ENCODE results near the gene STAM2. TPM values are rescaled to one million over a fixed set of nuclear protein-coding genes. Genes with fewer than 3 reads are reported as not detected.
"Not testable (repeated sequence)": the region's sequence is repeated elsewhere in the genome, so short reads cannot be mapped to it uniquely, and the experiment has no call there.

STAM2 gene
- total RNA-seq, 2 donors from 2014 or later: 41.1 to 54.6 TPM

GRCh38 chr2:152175012-152175367, 573 bp downstream of the STAM2 start:
- peak; percentile 6 for ATAC-seq (ENCODE audit: insufficient number of reproducible peaks, low FRiP score, low read depth)

GRCh38 chr2:152174574-152174973, 989 bp downstream of the STAM2 start:
- H3K27ac ChIP-seq: peak overlapping the region; percentile 95
- DNase-seq (ENCODE audit: low spot score): no peak
- TF ChIP-seq CTCF (IDR thresholded peaks at IDR 0.05): no peak
- no peak for ATAC-seq (ENCODE audit: insufficient number of reproducible peaks, low FRiP score, low read depth)
- H3K4me3 ChIP-seq: peak overlapping the region; percentile 80
- H3K4me1 ChIP-seq (ENCODE audit: control insufficient read depth in 1 of 2, low read depth in 2 of 2): peaks cover 34 to 43% of the 10 kb centered on the region in 2 donors
- no peaks in the 10 kb centered on the region for H3K27me3 ChIP-seq (replicated peaks; ENCODE audit: insufficient read depth)
- no peaks in the 10 kb centered on the region for H3K9me3 ChIP-seq
- no peaks in the 10 kb centered on the region for H3K36me3 ChIP-seq

More at GRCh38 chr2:152175012-152175367, 573 bp downstream of the STAM2 start:
- Histone ChIP-seq H3K36me3 (no peaks in the 10 kb centered on the region), H3K27me3 (replicated peaks; ENCODE audit: insufficient read depth) (no peaks in the 10 kb centered on the region), H3K4me3 (peak overlapping the region; percentile 80), H3K4me1 (ENCODE audit: control insufficient read depth in 1 of 2, low read depth in 2 of 2) (peaks cover 34 to 39% of the 10 kb centered on the region in 2 donors), H3K27ac (peak overlapping the region; percentile 95), H3K9me3 (no peaks in the 10 kb centered on the region)
- TF ChIP-seq CTCF (IDR thresholded peaks at IDR 0.05): no peak
- DNase-seq (ENCODE audit: low spot score): no peak

GRCh38 chr2:152173831-152174230, 1.7 kb downstream of the STAM2 start:
- Histone ChIP-seq H3K4me3 (peak overlapping the region; percentile 80), H3K9me3 (no peaks in the 10 kb centered on the region), H3K4me1 (ENCODE audit: control insufficient read depth in 1 of 2, low read depth in 2 of 2) (peaks cover 38 to 51% of the 10 kb centered on the region in 2 donors), H3K27me3 (replicated peaks; ENCODE audit: insufficient read depth) (no peaks in the 10 kb centered on the region), H3K36me3 (no peaks in the 10 kb centered on the region), H3K27ac (no peak overlapping the region)
- no peak for DNase-seq (ENCODE audit: low spot score)
- no peak for ATAC-seq (ENCODE audit: insufficient number of reproducible peaks, low FRiP score, low read depth)
- TF ChIP-seq CTCF (IDR thresholded peaks at IDR 0.05): no peak

GRCh38 chr2:152172201-152172785, 3.3 kb downstream of the STAM2 start:
- ATAC-seq (ENCODE audit: insufficient number of reproducible peaks, low FRiP score, low read depth); H3K27me3 ChIP-seq (replicated peaks; ENCODE audit: insufficient read depth); DNase-seq (ENCODE audit: low spot score); H3K36me3 ChIP-seq; H3K9me3 ChIP-seq; H3K4me3 ChIP-seq: not testable (repeated sequence)
- Histone ChIP-seq H3K27ac (peak overlapping the region; percentile 50 to 56), H3K4me1 (ENCODE audit: control insufficient read depth in 1 of 2, low read depth in 2 of 2) (peaks cover 48 to 56% of the 10 kb centered on the region in 2 donors)

- DNase-seq (ENCODE audit: low spot score) (no peak), ATAC-seq (ENCODE audit: insufficient number of reproducible peaks, low FRiP score, low read depth) (no peak)
- H3K4me3 ChIP-seq: peak overlapping the region; percentile 40
- H3K36me3 ChIP-seq: no peaks in the 10 kb centered on the region
- no peaks in the 10 kb centered on the region for H3K27me3 ChIP-seq (replicated peaks; ENCODE audit: insufficient read depth)
- TF ChIP-seq CTCF (IDR thresholded peaks at IDR 0.05): no peak
- no peaks in the 10 kb centered on the region for H3K9me3 ChIP-seq
- H3K27ac ChIP-seq: peak overlapping the region; percentile 50 to 56
- peaks cover 51 to 61% of the 10 kb centered on the region in 2 donors for H3K4me1 ChIP-seq (ENCODE audit: control insufficient read depth in 1 of 2, low read depth in 2 of 2)
Measured at GRCh38 chr2:152171718-152172117, 3.8 kb downstream of the STAM2 start.

- not testable (repeated sequence) for H3K36me3 ChIP-seq; H3K4me3 ChIP-seq; ATAC-seq (ENCODE audit: insufficient number of reproducible peaks, low FRiP score, low read depth); H3K9me3 ChIP-seq; H3K27me3 ChIP-seq (replicated peaks; ENCODE audit: insufficient read depth); DNase-seq (ENCODE audit: low spot score)
- peaks cover 60 to 74% of the 10 kb centered on the region in 2 donors for H3K4me1 ChIP-seq (ENCODE audit: control insufficient read depth in 1 of 2, low read depth in 2 of 2)
- peak overlapping the region in 1 of 2 donors; percentile 22 for H3K27ac ChIP-seq
Measured at GRCh38 chr2:152169158-152169557, 6.4 kb downstream of the STAM2 start.

- Histone ChIP-seq H3K4me3 (peak overlapping the region; percentile 43), H3K4me1 (ENCODE audit: control insufficient read depth in 1 of 2, low read depth in 2 of 2) (peaks cover 48 to 64% of the 10 kb centered on the region in 2 donors), H3K27ac (peak overlapping the region in 1 of 2 donors; percentile 70)
- H3K27me3 ChIP-seq (replicated peaks; ENCODE audit: insufficient read depth); DNase-seq (ENCODE audit: low spot score); ATAC-seq (ENCODE audit: insufficient number of reproducible peaks, low FRiP score, low read depth); H3K36me3 ChIP-seq; H3K9me3 ChIP-seq: not testable (repeated sequence)
Measured at GRCh38 chr2:152167470-152167869, 8.1 kb downstream of the STAM2 start.
